Central memory CD8-positive, alpha-beta T cell (primary cell): Measurements from ENCODE around the gene SMG6.
A peak's percentile ranks its signal among the peaks of the same experiment; 100 is the strongest.

ENCODE experiments used
- ATAC-seq: fragments of 150-1000 bp; cut with Tn5 transposase; replicated peaks from 2 replicates; pipeline ENCODE4 v1.10.0; 2022; ENCODE audit warnings: mild to moderate bottlenecking, moderate FRiP score, moderate number of reproducible peaks; ENCODE audit not compliant: poor library complexity, severe bottlenecking; ENCODE audit errors: extremely low read depth
- DNase-seq, 2 donors: peaks; one replicate each; pipeline ENCODE4 v3.0.0; 2021; ENCODE audit warnings: low spot score in 2 of 2
- H3K27ac Mint-ChIP-seq: one replicate; pipeline ENCODE4 v1.8.0; 2022; ENCODE audit warnings: low read depth, mild to moderate bottlenecking, moderate library complexity, mixed read lengths
- H3K27me3 Mint-ChIP-seq: one replicate; pipeline ENCODE4 v1.8.0; 2022; ENCODE audit warnings: mixed read lengths
- H3K36me3 Mint-ChIP-seq: one replicate; pipeline ENCODE4 v1.8.0; 2022; ENCODE audit warnings: mild to moderate bottlenecking, moderate library complexity, mixed read lengths; ENCODE audit not compliant: insufficient read depth
- H3K4me1 Mint-ChIP-seq: one replicate; pipeline ENCODE4 v1.8.0; 2022; ENCODE audit warnings: mixed read lengths
- H3K4me3 Mint-ChIP-seq: one replicate; pipeline ENCODE4 v1.8.0; 2022; ENCODE audit warnings: mild to moderate bottlenecking, moderate library complexity, mixed read lengths
- H3K9me3 Mint-ChIP-seq: one replicate; pipeline ENCODE4 v1.8.0; 2022; ENCODE audit warnings: mixed read lengths

The SMG6 gene

GRCh38 chr17:2123375-2124251, 180.0 kb downstream of the SMG6 start:
- Mint-ChIP-seq H3K27me3 (no peaks in the 10 kb centered on the region), H3K4me3 (no peak overlapping the region), H3K36me3 (peaks cover 5% of the 10 kb centered on the region), H3K27ac (peak overlapping the region; percentile 30), H3K9me3 (no peaks in the 10 kb centered on the region), H3K4me1 (peaks cover 21% of the 10 kb centered on the region)
- no peak for DNase-seq
- ATAC-seq = no peak

DNA sequence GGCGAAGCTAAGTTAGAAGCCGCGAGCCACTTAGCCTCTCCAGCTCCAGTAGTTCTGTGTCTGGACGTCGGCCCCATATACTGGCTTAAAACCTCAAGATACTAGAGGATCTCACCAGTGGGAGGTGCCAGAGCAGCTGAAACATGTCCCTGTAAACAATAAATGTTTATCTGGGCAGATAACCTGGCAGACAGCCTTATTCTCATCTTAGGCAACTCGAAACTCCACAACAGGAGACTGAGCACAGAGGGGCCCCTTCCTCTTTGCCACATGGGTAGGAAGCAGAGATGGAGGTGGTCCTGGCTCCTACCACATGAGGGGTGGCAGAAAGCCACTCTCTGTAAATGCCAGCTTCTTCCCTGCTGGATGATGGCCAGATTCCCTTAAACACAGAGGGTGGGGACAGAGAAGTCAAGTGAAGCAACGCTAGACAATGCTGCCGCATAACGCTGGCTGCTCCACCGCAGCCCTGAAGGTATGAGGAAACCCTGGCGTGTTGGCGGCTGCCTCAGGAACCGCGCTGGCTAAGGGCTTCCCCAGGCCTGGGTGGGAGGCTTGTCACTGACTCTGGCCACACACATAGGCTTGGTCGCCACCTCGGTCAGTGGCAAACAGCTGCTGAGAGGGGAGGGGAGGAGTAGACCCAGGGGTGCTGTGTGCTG, 180.8 kb downstream of the SMG6 start:
- no peak overlapping the region for H3K4me3 Mint-ChIP-seq
- H3K4me1 Mint-ChIP-seq = peaks cover 21% of the 10 kb centered on the region
- H3K9me3 Mint-ChIP-seq = no peaks in the 10 kb centered on the region
- no peaks in the 10 kb centered on the region for H3K27me3 Mint-ChIP-seq
- ATAC-seq = no peak
- H3K27ac Mint-ChIP-seq = no peak overlapping the region
- no peak for DNase-seq
- H3K36me3 Mint-ChIP-seq = peaks cover 5% of the 10 kb centered on the region

- H3K27ac Mint-ChIP-seq = no peak overlapping the region
- H3K4me3 Mint-ChIP-seq = no peak overlapping the region
- peaks cover 3% of the 10 kb centered on the region for H3K36me3 Mint-ChIP-seq
- no peaks in the 10 kb centered on the region for H3K9me3 Mint-ChIP-seq
- ATAC-seq (no peak), DNase-seq (no peak)
- no peaks in the 10 kb centered on the region for H3K27me3 Mint-ChIP-seq
- H3K4me1 Mint-ChIP-seq = peaks cover 17% of the 10 kb centered on the region
Observed at GRCh38 chr17:2120586-2121335, 182.8 kb downstream of the SMG6 start.

DNA sequence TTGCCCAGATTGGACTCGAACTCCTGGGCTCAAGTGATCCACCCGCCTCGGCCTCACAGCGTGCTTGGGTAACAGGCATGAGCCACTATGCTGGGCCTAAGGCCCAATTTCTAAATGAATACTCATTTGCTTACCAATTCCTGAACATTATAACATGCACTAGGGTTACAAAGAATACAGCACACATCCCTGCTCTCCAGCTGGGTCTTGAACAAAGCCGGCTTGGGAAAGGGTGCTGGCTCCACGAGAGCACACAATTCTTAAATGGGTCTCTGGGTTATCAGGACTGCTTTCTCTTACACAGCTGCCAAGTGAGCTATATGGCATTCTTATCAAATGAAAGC, 190.3 kb downstream of the SMG6 start:
- Mint-ChIP-seq H3K27me3 (no peaks in the 10 kb centered on the region), H3K4me3 (no peak overlapping the region), H3K36me3 (no peaks in the 10 kb centered on the region), H3K9me3 (no peaks in the 10 kb centered on the region), H3K4me1 (peaks cover 5% of the 10 kb centered on the region), H3K27ac (no peak overlapping the region)
- DNase-seq (no peak), ATAC-seq (no peak)

DNA sequence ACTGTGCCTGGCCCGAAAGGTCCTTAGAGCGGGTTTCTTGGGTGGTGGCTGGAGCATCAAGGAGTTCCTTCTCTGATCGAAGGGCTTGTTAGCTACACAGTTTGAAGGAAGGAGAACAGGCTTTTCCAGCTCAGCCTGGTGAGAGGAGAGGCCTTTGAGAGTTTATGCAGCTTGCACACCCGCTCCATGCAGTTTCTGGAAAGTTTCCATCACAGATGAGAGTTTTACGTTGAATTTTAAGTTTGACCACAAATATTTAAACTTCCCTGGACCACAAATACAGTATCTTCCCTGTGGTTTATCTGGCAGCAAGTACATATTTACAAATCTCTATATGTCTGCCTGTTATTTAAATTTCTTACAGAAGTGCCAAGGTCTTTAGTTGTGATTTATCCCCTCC, 191.9 kb downstream of the SMG6 start:
- ATAC-seq (no peak), DNase-seq (no peak)
- no peaks in the 10 kb centered on the region for H3K9me3 Mint-ChIP-seq
- H3K4me1 Mint-ChIP-seq = peaks cover 10% of the 10 kb centered on the region
- H3K27ac Mint-ChIP-seq = no peak overlapping the region
- peaks cover 4% of the 10 kb centered on the region for H3K36me3 Mint-ChIP-seq
- H3K27me3 Mint-ChIP-seq = no peaks in the 10 kb centered on the region
- no peak overlapping the region for H3K4me3 Mint-ChIP-seq

DNA sequence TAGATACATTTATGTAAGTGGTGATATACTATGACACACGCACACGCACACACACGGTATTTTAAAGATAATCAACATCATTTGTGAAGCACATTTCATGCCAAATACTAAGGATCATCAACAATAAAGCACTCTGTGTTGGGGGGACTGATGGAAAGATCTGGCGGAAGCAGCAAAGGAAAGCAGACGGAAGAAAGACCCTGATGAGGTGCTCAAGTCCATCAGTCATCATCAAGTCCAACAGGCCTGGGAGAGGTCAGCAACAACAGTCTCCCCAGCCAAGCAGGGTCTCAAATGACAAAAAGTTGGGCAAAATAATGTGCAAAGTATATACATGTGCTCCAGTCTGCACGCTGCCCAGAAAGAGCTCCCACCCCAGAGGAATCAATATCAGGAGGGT, 193.1 kb downstream of the SMG6 start:
- ATAC-seq = no peak
- Mint-ChIP-seq H3K4me1 (peaks cover 10% of the 10 kb centered on the region), H3K9me3 (no peaks in the 10 kb centered on the region), H3K27me3 (no peaks in the 10 kb centered on the region), H3K4me3 (no peak overlapping the region), H3K27ac (no peak overlapping the region), H3K36me3 (peaks cover 4% of the 10 kb centered on the region)
- DNase-seq = no peak

DNA sequence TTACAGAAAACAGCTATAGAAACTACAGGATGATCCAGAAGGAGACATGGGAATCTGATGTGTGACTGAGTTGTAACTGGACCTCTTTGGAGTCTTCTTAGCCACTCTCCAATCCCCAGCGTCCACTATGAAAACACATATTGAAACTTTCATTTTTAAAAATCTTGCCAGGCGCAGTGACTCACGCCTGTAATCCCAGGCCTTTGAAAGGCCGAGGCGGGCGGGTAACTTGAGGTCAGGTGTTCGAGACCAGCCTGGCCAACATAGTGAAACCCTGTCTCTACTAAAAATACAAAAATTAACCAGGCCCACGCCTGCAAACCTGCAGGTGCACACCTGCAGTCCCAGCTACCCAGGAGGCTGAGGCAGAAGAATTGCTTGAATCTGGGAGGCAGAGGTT, 195.4 kb downstream of the SMG6 start:
- Mint-ChIP-seq H3K27me3 (no peaks in the 10 kb centered on the region), H3K36me3 (peaks cover 4% of the 10 kb centered on the region), H3K4me3 (no peak overlapping the region), H3K27ac (no peak overlapping the region), H3K9me3 (no peaks in the 10 kb centered on the region), H3K4me1 (peaks cover 10% of the 10 kb centered on the region)
- no peak for ATAC-seq
- no peak for DNase-seq

DNA sequence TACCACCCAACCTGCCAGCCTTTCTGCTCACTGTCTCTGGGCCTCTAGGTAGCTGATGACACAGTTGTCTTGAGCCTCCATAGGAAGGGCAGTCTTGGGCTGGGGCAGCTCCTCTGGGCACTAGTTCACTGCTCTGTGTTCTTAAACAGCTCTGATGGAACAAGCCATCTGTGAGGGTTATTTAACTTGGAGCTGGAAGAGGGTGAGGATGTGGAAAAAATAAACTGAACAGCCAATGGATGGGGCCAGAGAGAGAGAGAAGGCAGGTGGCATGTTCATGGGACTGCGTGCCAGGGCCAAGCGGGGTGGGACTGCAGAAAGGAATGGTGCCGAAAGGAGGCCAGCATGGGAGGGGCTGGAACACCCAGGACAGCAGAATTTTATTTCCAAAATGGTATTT, 196.1 kb downstream of the SMG6 start:
- Mint-ChIP-seq H3K4me1 (peaks cover 16% of the 10 kb centered on the region), H3K4me3 (no peak overlapping the region), H3K36me3 (peaks cover 4% of the 10 kb centered on the region), H3K27me3 (no peaks in the 10 kb centered on the region), H3K9me3 (no peaks in the 10 kb centered on the region), H3K27ac (peak overlapping the region; percentile 47)
- DNase-seq = no peak
- ATAC-seq = no peak

GRCh38 chr17:2107050-2107449, 196.5 kb downstream of the SMG6 start:
- Mint-ChIP-seq H3K4me3 (no peak overlapping the region), H3K9me3 (no peaks in the 10 kb centered on the region), H3K27me3 (no peaks in the 10 kb centered on the region), H3K27ac (peak overlapping the region; percentile 47), H3K4me1 (peaks cover 17% of the 10 kb centered on the region), H3K36me3 (peaks cover 4% of the 10 kb centered on the region)
- ATAC-seq (no peak), DNase-seq (no peak)

DNA sequence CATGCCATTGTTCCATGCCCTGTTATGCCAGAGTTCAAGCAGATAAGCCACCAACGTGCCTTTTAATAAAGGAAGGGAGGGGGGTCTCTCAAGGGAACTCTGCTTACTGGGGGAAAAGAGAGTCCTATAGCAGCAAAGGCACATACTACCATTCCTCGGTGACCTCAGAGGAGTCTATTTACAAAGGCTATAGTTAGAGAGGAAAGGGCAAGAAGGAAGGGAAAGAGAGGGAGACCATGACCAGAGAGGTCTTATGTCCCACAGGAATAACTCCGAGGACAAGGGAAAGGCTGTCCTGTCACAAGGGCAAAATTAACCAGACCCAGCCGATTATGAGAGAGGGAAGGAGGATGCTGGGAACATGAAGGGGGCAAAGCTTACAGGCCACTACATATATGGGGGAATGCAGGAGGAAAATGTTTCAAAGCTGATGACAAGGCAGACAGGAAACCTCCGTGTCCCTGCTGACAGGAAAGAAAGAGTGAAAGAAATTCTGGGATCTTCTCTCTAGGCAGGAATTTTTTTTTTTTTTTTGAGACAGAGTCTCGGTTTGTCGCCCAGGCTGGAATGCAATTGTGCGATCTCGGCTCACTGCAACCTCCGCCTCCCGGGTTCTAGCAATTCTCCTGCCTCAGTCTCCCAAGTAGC, 197.2 kb downstream of the SMG6 start:
- Mint-ChIP-seq H3K36me3 (peaks cover 4% of the 10 kb centered on the region), H3K9me3 (no peaks in the 10 kb centered on the region), H3K27me3 (no peaks in the 10 kb centered on the region), H3K4me1 (peaks cover 17% of the 10 kb centered on the region), H3K4me3 (no peak overlapping the region), H3K27ac (no peak overlapping the region)
- no peak for DNase-seq
- ATAC-seq = no peak

DNA sequence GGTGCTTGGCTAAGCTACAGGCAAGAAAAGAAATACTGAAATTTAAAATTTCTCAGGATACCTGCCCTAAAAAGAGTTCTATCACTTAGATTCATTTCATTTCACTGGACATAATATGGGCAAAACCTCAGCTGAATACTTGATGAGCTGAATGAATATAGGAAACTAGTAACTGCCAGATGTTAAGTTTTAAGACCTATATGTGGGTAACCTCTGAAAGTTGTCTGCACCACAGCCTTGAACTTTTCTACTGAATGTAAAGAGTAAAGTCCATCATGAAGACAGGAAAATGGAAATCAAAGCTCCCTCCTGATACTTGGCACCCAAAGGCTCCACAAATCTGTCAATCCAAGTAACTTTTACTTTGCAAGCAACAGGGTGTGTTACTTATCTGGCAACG, 197.9 kb downstream of the SMG6 start:
- Mint-ChIP-seq H3K4me3 (no peak overlapping the region), H3K27me3 (no peaks in the 10 kb centered on the region), H3K9me3 (no peaks in the 10 kb centered on the region), H3K36me3 (peaks cover 4% of the 10 kb centered on the region), H3K27ac (no peak overlapping the region), H3K4me1 (peaks cover 17% of the 10 kb centered on the region)
- no peak for ATAC-seq
- DNase-seq = no peak

DNA sequence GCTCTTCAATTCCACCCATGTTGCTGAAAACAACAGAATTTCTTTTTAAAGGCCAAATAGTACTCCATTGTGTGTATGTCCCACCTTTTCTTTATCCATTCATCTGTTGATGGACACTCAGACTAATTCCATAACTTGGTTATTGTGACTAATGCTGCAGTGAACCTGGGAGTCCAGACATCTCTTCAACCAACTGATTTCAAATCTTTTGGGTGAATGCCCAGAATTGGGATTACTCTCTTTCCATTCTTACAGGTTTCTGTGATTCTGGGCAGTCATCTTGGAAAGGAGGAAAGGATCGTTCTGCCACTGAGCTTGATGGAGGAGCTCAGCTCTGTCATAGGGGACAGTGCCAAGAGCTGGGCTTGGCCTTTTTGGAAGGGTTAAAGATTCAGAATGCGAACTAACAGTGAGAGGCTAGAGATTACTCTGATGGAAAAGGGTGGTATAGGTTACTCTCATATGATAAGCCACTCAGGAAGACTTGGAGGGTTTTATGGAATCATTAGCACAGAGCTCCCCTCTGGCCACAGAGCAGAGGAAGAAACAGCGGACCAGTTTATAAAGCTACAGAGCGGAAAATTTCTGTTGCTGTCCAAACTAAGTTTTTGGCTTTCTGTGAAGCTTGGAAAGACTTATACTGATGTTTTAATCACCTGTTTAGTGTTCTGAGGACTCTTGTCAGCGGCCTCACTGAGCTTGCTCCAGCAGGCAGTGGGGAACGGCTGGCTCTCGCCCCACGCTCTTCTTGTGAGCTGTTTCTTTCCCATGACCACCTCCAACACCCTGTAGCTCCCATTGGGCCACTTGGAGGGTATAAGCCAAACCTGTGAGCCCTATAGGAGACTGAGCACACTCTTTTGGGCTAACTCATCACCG, 200.4 kb downstream of the SMG6 start:
- no peak for DNase-seq
- ATAC-seq = no peak
- peaks cover 12% of the 10 kb centered on the region for H3K4me1 Mint-ChIP-seq
- no peaks in the 10 kb centered on the region for H3K27me3 Mint-ChIP-seq
- H3K9me3 Mint-ChIP-seq = no peaks in the 10 kb centered on the region
- no peak overlapping the region for H3K27ac Mint-ChIP-seq
- H3K36me3 Mint-ChIP-seq = peaks cover 6% of the 10 kb centered on the region
- no peak overlapping the region for H3K4me3 Mint-ChIP-seq
